Measurements from ENCODE around the gene MTIF3.

- TF ChIP-seq, protein P1, sequence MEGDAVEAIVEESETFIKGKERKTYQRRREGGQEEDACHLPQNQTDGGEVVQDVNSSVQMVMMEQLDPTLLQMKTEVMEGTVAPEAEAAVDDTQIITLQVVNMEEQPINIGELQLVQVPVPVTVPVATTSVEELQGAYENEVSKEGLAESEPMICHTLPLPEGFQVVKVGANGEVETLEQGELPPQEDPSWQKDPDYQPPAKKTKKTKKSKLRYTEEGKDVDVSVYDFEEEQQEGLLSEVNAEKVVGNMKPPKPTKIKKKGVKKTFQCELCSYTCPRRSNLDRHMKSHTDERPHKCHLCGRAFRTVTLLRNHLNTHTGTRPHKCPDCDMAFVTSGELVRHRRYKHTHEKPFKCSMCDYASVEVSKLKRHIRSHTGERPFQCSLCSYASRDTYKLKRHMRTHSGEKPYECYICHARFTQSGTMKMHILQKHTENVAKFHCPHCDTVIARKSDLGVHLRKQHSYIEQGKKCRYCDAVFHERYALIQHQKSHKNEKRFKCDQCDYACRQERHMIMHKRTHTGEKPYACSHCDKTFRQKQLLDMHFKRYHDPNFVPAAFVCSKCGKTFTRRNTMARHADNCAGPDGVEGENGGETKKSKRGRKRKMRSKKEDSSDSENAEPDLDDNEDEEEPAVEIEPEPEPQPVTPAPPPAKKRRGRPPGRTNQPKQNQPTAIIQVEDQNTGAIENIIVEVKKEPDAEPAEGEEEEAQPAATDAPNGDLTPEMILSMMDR (IDR thresholded peaks at IDR 0.05; ENCODE audit: insufficient read depth, low read depth, low read length) = no peak
- TF ChIP-seq EZH2 (IDR thresholded peaks at IDR 0.05; ENCODE audit: insufficient read depth, low read length) = no peak
Observed at GRCh38 chr13:27404680-27405079, 45.7 kb downstream of the MTIF3 start.

Data from astrocyte (in vitro differentiated cells and primary cell).